ENCODE data around the gene KIF21A.

DNA sequence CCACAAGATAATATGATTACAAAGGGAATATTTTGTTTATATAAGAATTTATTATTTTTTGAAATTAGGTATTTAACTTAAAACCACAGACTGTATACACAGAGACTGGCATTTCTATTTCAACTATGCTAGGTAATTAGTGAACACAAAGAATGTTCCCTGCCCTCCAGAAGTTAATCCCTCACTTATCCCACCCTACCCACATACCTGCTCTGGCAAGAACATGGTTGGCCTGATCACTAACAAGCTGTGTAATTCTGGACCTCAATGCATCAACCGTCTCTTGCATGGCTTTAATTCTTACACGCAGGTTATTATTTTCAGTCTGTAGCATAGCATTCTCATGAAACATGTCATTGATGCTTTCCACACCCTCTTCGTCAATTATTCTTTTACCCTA is 85.9 kb downstream of the KIF21A start:
- TF ChIP-seq, protein P1, sequence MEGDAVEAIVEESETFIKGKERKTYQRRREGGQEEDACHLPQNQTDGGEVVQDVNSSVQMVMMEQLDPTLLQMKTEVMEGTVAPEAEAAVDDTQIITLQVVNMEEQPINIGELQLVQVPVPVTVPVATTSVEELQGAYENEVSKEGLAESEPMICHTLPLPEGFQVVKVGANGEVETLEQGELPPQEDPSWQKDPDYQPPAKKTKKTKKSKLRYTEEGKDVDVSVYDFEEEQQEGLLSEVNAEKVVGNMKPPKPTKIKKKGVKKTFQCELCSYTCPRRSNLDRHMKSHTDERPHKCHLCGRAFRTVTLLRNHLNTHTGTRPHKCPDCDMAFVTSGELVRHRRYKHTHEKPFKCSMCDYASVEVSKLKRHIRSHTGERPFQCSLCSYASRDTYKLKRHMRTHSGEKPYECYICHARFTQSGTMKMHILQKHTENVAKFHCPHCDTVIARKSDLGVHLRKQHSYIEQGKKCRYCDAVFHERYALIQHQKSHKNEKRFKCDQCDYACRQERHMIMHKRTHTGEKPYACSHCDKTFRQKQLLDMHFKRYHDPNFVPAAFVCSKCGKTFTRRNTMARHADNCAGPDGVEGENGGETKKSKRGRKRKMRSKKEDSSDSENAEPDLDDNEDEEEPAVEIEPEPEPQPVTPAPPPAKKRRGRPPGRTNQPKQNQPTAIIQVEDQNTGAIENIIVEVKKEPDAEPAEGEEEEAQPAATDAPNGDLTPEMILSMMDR (IDR thresholded peaks at IDR 0.05; ENCODE audit: poor library complexity), result no peak
- TF ChIP-seq EZH2 (IDR thresholded peaks at IDR 0.05; ENCODE audit: borderline replicate concordance), result no peak
- no peak for TF ChIP-seq EZH2phosphoT487 (IDR thresholded peaks at IDR 0.05; ENCODE audit: low read depth, severe bottlenecking, unreplicated experiment)
